Keratinocyte (primary cell): ENCODE data around the gene MOK. TPM values are rescaled to one million over a fixed set of nuclear protein-coding genes. Genes with fewer than 3 reads are reported as not detected.

Experiments used
- DNase-seq: peaks from one replicate; pipeline ENCODE4 v3.0.0-alpha.2; 2011; ENCODE audit warnings: low read depth, missing footprints, low spot score
- FAIRE-seq: peaks from 2 replicates; lab custom pipeline; 2011; peaks lifted over from hg19 to GRCh38; lab: Jason Lieb, UNC
- H2AFZ ChIP-seq: 2 replicates; pipeline ENCODE4 v1.6.0; 2012; ENCODE audit warnings: low read length, control low read depth, inconsistent platforms; ENCODE audit not compliant: control insufficient read depth
- H3K27ac ChIP-seq: 2 replicates; pipeline ENCODE4 v1.5.1; 2011; ENCODE audit warnings: low read length; ENCODE audit not compliant: control insufficient read depth, insufficient read depth
- H3K27me3 ChIP-seq: 3 replicates; pipeline ENCODE4 v1.6.0; 2011; ENCODE audit warnings: low read length; ENCODE audit not compliant: control insufficient read depth, insufficient read depth; ENCODE audit errors: extremely low read depth
- H3K36me3 ChIP-seq, 2 experiments: 2 replicates in 1 of 2; 3 replicates in 1 of 2; pipeline ENCODE4 v1.5.1; 2011; ENCODE audit warnings: low read length in 2 of 2, mild to moderate bottlenecking in 1 of 2; ENCODE audit not compliant: control insufficient read depth in 2 of 2, insufficient read depth in 2 of 2; ENCODE audit errors: extremely low read depth in 1 of 2
- H3K4me1 ChIP-seq: 3 replicates; pipeline ENCODE4 v1.5.1; 2011; ENCODE audit warnings: low read length; ENCODE audit not compliant: control insufficient read depth, insufficient read depth; ENCODE audit errors: extremely low read depth
- H3K4me2 ChIP-seq: 3 replicates; pipeline ENCODE4 v1.6.0; 2011; ENCODE audit warnings: low read depth, low read length; ENCODE audit not compliant: control insufficient read depth, insufficient read depth; ENCODE audit errors: extremely low read depth
- H3K4me3 ChIP-seq, 3 experiments: fragments of 200-600 bp in 1 of 3; sonication (generic) in 1 of 3; 2 replicates in 2 of 3; 3 replicates in 1 of 3; pipeline ENCODE4 v1.5.1; 2011 to 2016; ENCODE audit warnings: low read length in 3 of 3, mild to moderate bottlenecking in 3 of 3, control low read depth in 2 of 3, inconsistent platforms in 1 of 3, low read depth in 1 of 3, mixed read lengths in 1 of 3, mixed run types in 1 of 3, moderate library complexity in 1 of 3; ENCODE audit not compliant: control insufficient read depth in 2 of 3, insufficient read depth in 2 of 3; ENCODE audit errors: extremely low read depth in 1 of 3
- H3K79me2 ChIP-seq: 2 replicates; pipeline ENCODE4 v1.6.0; 2012; ENCODE audit warnings: low read length; ENCODE audit not compliant: control insufficient read depth, insufficient read depth
- H3K9ac ChIP-seq: 3 replicates; pipeline ENCODE4 v1.6.0; 2011; ENCODE audit warnings: low read length; ENCODE audit not compliant: control insufficient read depth, insufficient read depth; ENCODE audit errors: extremely low read depth
- H3K9me1 ChIP-seq: 3 replicates; pipeline ENCODE4 v1.6.0; 2011; ENCODE audit warnings: low read length; ENCODE audit not compliant: control insufficient read depth, insufficient read depth; ENCODE audit errors: extremely low read depth
- H3K9me3 ChIP-seq: 2 replicates; pipeline ENCODE4 v1.5.1; 2012; ENCODE audit warnings: low read depth, low read length; ENCODE audit not compliant: control insufficient read depth
- H4K20me1 ChIP-seq: 3 replicates; pipeline ENCODE4 v1.6.0; 2011; ENCODE audit warnings: low read length; ENCODE audit not compliant: control insufficient read depth, insufficient read depth; ENCODE audit errors: extremely low read depth
- CTCF ChIP-seq, 3 experiments: IDR thresholded peaks in 1 of 3; conservative IDR thresholded peaks in 1 of 3; optimal IDR thresholded peaks in 1 of 3; 2 replicates in 2 of 3; 3 replicates in 1 of 3; pipeline versions ENCODE3 to v1.5.1; 2011; ENCODE audit warnings: low read length in 3 of 3, mild to moderate bottlenecking in 3 of 3, moderate library complexity in 2 of 3, control low read depth in 1 of 3, inconsistent platforms in 1 of 3; ENCODE audit not compliant: insufficient read depth in 2 of 3; ENCODE audit errors: extremely low read depth in 1 of 3
- EZH2 ChIP-seq: IDR thresholded peaks from one replicate; pipeline ENCODE4 v1.6.1; 2012; ENCODE audit warnings: inconsistent platforms, mild to moderate bottlenecking, low read length, moderate library complexity
- dilution Hi-C: fragments of 300-500 bp; cut with MboI; formaldehyde crosslinking; loops from one replicate; pipeline ENCODE4 v1.7.0; 2020; ENCODE audit warnings: low sequenced_read_pairs; ENCODE audit not compliant: extremely low pct_ligation_motif_present
- polyA plus RNA-seq, 5 experiments: library from polyadenylated mRNA; depleted of rRNA in 3 of 5; stranded (reverse) in 3 of 5; stranded (forward) in 1 of 5; unstranded in 1 of 5; fragments of >200 nt; gene quantifications; 1 replicate in 1 of 5; 2 replicates in 3 of 5; 3 replicates in 1 of 5; pipeline versions ENCODE4 v1.2.1 to v1.2.3, GENCODE V29; 2011 to 2012; ENCODE audit warnings: missing spikeins in 2 of 5, low read depth in 1 of 5, low replicate concordance in 1 of 5

MOK gene
- polyA plus RNA-seq, 1 donor (not counting 4 experiments of a cell fraction or from before 2014, with no cell fraction given): 38.1 TPM

DNA sequence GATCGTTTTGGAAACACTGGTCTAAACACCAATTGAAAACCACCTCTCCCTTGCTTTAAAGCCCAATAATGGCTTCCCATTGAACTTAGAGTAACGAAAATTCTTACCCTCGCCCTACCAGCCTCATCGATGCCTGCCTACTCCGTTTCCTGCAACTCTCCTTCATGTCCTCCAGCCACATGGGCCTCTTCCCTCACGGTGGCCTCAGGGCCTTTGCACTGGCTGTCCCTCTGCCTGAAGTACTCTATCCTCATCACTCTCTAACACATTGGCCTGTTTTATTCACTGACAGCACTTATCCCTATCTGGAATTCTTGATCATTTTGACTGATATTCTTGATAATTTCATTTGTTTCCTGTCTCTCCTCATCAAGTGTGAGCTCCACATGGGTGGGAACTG is 46.8 kb downstream of the MOK start:
- Histone ChIP-seq H3K4me3 (no peak overlapping the region), H3K79me2 (no peaks in the 10 kb centered on the region), H3K4me2 (no peak overlapping the region), H2AFZ (no peak overlapping the region), H3K36me3 (peaks cover 0 to 2% of the 10 kb centered on the region in 2 experiments), H3K27me3 (no peaks in the 10 kb centered on the region), H3K9me1 (no peaks in the 10 kb centered on the region), H3K4me1 (peaks cover 20% of the 10 kb centered on the region), H3K27ac (no peak overlapping the region), H4K20me1 (no peaks in the 10 kb centered on the region), H3K9ac (no peak overlapping the region), H3K9me3 (no peaks in the 10 kb centered on the region)
- no peak for FAIRE-seq
- no peak for DNase-seq
- no peak for TF ChIP-seq EZH2
- dilution Hi-C loops: no loop called here

DNA sequence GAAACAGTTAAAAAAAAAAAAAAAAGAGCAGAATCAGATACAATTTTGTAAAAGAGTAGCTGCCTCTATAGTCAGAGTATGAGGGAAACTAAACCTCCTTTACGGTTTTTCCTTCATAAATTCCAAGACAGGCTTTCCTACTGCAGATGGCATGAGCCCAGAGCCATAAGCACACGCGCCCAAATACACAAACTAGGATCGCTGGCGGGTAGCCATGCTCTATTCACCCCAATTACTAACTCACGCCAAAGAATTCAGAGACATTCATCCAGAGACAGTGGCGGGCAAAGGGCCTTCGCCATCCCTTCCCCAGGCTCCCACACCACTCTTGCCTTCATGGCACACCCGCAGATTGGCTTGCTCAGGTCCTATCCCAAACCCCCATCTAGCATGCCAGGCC is 48.2 kb downstream of the MOK start:
- H3K9me3 ChIP-seq: no peaks in the 10 kb centered on the region
- H3K27ac ChIP-seq: no peak overlapping the region
- H4K20me1 ChIP-seq: no peaks in the 10 kb centered on the region
- no peak for TF ChIP-seq EZH2
- TF ChIP-seq CTCF (optimal IDR thresholded peaks at IDR 0.05 in 1 of 3, IDR thresholded peaks at IDR 0.05 in 1 of 3, conservative IDR thresholded peaks at IDR 0.05 in 1 of 3; ENCODE audit: extremely low read depth in 1 of 3, insufficient read depth in 2 of 3, low read length in 3 of 3): no peak
- H2AFZ ChIP-seq: no peak overlapping the region
- FAIRE-seq (no peak), DNase-seq (no peak)
- H3K36me3 ChIP-seq: peaks cover 0 to 2% of the 10 kb centered on the region in 2 experiments
- H3K27me3 ChIP-seq: no peaks in the 10 kb centered on the region
- H3K4me2 ChIP-seq: no peak overlapping the region
- no peaks in the 10 kb centered on the region for H3K79me2 ChIP-seq
- H3K9ac ChIP-seq: no peak overlapping the region
- no peaks in the 10 kb centered on the region for H3K9me1 ChIP-seq
- no peak overlapping the region for H3K4me3 ChIP-seq
- dilution Hi-C loops: no loop called here
- peaks cover 11% of the 10 kb centered on the region for H3K4me1 ChIP-seq
